NCI-H2227 (cell line): Measurements from ENCODE around the gene ARID1B.

ENCODE experiments used
- DNase-seq: peaks from one replicate; lab custom pipeline; 2025; ENCODE audit not compliant: unreplicated experiment; lab: John Stamatoyannopoulos, UW

The ARID1B gene

DNA sequence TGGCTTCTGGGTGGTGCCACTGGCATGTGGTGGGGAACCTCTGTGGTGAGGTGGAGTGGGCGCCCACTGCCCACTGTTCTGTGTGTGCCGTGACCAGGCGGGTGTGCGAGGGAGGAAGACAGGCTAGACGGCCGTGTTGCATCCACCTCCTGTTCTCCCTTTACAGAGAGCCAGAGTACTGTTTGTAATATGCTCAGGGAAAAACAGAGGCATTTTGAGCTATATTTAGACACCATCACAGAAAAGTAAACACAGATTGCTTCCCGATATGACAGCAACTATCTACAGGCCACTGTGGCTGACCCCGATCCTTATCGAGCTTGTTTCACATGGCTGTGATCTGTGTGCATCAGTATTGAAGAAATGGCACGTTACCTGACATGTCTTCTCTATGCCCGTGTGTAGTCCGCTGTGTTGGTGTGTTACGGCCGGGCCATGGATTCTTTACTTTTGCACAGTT lies 45.6 kb downstream of the ARID1B start:
- DNase-seq, result peak; percentile 51

DNA sequence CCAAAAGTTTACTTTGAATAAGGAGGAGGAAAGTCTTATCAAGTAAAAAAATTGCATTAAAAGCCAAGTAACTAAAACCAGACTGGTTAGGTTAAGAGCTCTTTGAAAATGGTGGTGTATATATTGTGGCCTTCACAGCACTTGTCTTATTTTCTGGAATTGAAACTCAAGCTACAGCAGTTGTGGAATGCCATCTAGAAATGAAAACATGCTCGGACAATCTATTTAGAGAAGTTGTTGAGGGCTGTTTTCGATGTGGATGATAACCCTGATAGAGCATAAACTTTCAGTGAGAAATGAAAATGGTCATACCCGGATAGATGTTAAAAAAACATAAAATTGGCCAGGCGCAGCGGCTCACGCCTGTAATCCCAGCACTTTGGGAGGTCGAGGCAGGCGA lies 47.0 kb downstream of the ARID1B start:
- no peak for DNase-seq

DNA sequence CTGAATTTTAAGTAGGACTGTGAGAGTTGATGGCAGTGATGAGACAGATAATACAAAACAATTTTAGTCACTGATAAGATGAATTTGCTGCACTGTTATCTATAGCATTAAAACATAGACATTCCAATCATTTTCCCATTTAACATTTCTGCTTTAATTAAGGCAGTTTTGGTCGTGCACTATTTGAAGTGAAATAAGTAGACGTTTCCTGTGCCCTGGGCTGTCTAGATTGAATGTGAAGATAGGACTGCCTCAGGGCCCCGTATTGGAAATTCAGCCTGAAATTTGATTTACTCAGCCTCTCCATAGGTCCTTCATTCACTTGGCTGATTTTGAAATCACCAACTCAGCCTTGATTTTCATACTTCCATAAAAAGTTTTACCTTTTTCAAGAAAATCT lies 48.3 kb downstream of the ARID1B start:
- no peak for DNase-seq

DNA sequence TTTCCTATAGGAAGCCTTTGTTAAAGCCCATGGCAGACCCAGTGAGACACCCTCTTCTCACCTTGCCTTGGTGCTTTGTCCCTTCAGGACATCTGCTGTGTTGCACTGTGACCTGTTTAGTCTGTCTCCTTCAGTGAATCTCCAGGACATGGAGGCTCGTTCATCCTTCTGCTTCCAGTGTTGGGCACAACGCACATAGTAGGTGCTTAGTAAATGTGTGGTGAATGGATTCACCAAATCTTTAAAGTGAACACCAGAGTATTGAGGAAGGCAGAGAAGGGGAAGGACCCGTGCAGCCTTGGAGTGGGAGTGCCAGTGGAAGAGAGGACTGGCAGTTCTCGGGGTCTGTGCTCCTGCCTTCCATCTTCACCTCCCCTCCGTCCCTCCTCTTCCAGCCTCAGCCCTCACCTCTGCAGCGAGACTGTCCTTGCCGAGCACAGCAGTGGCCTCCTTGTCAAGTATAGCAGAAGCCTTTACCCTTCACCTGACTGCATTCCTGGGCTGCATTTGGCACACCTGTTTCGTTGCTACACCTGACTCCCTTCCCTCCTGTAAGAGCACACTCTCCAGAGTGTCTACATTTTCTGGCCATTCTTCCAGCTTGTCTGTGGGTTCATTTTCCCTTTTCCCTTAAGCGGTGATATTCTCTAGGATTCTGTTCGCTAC lies 49.2 kb downstream of the ARID1B start:
- no peak for DNase-seq

DNA sequence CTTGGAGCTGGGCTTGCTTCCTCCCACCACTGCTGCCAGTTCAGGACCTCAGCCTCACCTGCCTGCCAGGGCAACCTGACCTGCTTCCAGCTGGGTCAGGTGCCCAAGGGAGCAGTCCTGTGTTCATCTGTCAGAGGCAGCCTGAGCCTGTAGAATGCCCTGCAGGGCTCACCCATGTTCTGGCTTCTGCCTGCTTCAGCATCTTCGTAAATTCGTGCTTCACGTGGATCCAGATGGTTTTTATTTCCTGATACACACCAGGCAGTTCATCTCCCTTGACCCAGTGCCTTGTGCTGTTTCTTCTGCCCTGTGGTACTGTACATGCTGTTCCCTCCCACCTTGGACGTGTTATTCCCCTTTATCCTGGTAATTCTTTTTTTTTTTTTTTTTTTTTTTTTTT lies 50.2 kb downstream of the ARID1B start:
- no peak for DNase-seq

DNA sequence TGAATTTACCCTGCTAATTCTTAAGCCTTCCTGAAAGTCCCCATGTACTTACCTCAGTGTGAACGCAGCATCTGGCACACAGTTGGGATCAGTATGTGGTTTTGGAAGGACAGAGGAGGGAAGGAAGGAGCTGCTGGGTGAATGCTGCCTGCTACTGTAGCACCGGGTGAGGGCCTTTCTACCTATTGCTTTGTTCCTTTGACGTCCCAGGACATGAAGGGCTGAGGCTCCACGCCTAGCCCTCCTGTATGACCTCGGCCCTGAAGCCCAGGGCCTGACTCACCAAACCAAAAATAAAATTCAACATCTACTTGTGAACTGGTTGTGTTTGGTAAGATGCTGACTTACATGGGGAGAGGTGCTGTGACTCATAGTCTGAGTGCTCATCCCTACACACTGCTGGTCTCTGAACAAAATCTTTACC lies 51.1 kb downstream of the ARID1B start:
- no peak for DNase-seq

DNA sequence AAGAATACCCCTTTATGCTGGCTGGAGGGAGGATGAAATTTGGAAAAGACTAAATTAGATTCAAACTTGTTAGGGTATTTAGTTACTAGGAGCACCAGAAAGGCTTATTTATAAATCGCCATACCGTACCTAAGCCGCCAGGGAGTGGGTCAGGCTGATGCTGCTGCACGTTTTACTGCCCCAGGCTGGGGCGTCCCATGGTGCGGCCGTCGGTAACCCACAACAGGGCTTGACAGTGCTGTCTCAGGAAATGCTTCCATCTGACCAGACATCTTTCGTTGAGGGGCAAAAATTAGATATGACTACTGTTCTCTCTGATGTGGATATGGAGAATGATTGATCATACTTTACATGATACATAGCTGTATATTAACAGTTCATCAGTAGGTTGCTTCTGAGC lies 52.9 kb downstream of the ARID1B start:
- DNase-seq, result no peak

DNA sequence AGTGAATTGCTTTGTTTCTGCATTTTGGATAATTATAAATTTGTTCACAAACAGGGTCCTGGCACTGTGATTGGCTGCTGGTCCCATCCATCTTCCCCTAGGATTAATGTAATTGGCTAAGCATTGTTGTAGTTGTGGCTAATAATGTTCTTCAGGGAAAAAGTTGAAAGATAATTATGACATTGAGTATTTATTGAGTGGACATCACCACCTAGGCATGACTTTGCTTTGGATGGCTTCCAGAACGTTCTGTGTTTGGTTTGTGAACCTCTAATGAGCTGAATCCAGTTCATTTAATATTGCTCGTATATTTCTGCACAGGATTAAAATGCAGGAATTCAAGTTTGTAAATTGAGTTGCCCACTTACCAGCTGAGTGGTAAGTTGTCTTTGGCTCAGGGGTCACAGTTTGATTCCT lies 55.1 kb downstream of the ARID1B start:
- peak; percentile 13 for DNase-seq

DNA sequence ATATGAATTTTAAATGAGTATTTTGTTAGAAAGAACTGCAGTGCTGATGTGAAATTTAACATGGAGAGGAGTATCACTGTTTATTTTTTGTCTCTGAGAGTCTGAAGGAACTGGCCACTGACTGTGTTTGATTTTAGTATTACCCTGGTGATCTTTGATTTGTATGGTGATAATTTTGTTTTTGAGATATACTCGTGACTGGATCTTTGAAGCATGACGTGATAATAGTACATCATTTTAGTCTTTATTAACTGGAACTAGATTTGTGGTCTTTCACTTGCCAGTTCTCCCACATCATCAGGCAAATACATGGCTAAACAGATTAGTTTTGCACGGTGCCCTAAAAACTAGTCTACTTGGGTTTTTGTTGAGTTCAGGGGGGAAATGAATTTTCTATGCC lies 55.5 kb downstream of the ARID1B start:
- DNase-seq, result no peak

DNA sequence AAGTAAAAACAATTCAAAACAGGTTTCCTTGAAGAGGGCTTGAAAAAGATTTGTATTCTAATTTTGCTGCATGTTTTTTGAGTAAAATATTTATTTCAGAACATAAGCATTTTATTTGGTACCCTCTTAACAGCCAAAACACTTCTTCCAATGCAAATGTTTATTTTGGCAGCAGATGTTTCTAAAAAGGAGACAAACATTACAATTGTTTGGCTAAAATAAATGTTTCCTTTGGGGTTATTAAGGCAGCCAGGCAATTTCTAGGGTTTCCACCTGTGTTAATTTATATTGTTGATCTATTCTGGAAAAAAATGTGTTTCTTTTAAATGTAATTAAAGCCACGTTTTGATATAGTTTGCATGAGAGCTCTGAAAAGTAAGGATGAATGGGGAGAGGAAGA lies 56.6 kb downstream of the ARID1B start:
- no peak for DNase-seq

DNA sequence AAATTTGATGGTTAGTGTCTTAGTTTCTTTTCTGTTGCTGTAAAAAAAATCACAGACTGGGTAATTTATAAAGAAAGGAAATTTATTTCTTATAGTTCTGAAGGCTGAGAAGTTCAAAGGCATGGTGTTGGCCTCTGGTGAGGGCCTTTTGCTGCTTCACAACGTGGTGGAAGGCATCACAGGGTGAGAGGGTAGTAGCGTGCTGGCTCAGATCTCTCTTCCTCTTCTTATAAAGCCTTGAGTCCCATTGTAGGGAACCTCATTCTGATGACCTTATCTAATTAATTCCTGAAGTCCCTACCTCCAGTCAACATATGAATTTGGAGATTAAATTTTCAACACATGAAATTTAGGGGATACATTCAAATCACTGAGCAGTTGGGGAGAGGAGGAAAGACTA lies 62.0 kb downstream of the ARID1B start:
- DNase-seq, result no peak

DNA sequence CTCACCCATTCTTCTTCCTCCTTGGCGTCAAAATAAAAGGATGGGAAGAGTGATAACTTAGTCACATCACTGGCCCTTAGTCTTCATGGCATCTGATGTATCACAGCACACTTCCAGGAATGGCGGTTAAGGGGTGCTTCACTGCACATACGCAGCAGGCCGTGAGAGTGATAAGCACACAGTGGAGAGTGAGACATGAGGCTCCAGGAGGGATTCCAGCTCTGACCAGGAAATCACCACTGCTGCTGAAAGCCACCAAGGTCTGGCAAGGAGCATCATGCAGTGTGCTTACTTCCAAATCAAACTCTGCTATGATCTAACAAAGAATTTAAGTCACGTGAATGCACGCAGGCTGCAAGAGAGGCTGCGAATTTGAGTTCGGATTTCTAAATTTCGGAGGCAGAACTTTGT lies 62.4 kb downstream of the ARID1B start:
- DNase-seq, result no peak

DNA sequence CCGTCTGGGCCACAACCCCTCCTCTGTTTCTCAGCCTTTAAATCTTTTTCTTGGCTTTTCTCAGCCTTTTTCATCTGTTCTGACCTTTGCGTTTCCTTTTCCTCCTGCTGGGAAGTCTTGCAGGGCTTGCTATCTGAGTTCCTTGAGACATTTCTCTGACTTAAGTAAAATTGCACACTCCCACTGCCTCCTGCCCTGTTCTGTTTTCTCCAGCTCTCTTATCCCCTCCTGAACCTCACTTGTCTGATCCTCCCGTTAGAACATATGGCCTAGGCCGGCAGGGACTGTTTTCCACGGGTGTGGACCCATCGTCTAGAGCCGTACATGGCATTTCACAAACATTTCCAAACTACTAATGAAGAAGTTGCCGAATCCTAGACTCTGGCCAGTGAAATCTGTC lies 63.0 kb downstream of the ARID1B start:
- no peak for DNase-seq

DNA sequence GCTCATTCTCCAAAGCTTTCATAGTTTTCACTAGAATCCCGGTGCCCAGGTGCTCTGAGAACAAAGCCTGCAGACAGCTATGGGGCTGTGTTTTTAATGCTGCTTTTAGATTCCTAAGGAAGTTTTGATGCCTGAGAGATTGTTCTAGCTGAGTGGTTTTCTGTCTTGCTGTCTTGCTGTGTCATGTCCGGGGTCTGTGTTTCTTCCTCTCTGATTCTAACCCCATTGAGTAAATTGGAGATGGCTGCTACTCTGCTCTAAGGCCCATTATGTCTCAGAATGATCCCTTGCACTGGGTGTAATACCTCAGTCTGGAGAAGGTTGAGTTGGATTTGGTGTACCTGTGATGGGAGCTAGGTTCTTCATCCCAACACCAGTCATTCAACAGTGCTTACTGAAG lies 63.4 kb downstream of the ARID1B start:
- DNase-seq, result no peak

DNA sequence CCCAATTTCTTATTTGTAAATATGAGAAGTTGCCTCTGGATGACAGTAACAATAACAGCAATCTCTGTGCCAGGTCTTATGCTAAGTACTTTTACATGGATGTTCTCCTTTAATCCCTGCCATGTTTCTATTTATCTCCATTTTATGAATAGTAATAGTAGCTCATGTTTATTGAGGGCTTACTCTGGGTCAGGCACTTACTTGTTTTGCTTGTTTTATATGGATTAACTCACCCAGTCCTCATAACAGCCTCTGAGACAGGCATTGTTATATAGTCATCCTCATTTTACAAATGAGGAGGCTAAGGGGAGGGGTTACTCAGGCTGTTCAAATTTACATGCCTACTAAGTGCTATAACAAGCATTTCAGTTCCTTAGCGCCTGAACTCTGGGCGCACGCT lies 64.3 kb downstream of the ARID1B start:
- DNase-seq, result no peak

DNA sequence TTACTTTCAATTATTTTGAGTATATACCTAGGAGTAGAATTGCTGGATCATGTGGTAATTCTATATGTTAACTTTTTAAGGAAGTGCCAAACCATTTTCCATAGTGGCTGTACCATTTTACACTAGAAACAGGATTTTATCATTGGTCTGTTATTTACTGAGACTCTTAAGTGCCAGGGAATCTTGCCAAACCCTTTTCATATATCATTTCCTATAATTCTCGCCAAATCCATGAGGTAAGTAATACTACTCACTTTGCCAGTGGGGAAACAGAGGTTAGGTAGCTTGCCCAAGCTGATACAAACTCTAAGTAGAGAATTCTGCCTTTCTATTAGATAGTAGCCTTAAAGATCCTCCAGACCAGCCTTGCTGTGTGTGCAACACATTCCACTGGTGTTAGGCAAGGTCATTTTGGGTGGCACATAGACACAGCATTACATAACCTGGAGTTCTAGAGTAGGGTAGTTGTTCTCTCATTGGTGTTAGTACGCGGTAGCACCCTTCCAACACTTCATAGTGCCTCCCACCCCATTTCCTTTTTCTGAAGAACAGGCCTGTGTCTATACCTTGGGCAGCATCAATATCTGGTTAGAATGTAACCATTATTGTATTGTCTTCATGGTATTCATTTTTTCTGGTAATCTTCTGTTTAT lies 65.5 kb downstream of the ARID1B start:
- no peak for DNase-seq

DNA sequence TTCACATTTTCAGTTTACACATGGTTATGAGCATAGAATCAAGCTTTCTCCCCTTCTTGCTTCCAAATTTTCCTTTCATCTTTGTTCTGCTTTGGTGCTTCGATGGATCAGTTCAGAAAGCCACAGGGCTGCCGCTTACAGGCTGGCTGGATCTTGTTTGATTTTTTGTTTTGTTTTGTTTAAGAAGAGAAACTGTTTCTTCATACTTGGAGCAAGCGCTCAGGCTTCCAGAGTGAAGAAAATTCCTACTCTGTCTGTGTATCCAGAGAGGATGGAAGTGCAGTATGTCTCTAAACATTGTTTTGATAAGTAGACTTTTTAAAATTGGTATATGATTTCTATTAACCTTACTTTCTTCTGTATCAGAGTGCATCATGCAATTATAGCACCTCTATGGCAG lies 66.9 kb downstream of the ARID1B start:
- DNase-seq, result no peak

DNA sequence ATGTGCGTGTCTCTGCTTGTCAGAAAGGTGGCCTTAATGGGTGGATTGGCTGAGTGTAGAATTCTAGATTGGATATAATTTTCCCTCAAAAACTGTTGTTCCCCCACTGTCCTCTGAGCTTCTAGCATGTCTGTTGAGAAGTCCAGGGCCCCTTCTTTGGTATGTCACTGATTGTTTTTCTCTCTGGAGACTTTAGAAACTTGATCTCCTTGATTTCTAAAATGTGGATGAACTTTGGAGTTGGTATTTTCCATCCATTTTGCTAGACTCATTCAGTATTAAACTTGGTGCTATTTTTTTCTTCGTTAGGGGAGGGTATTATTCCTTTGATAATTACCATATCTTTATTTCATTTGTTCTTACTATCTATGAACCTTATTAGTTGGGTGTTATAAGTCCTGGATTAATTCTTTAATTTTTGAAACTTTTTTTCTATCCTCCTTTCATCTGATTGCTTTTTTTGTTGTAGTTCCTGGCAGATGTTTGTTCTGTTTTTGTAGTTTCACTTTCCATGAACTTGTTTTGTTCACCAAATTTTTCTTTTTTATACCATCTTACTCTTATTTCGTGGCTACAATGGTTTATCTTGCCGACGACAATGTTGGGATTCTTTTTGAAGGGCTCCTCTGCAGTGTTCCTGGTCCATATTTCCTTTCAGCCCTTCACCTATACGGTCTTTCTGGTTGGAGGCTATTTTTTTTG lies 68.4 kb downstream of the ARID1B start:
- no peak for DNase-seq

DNA sequence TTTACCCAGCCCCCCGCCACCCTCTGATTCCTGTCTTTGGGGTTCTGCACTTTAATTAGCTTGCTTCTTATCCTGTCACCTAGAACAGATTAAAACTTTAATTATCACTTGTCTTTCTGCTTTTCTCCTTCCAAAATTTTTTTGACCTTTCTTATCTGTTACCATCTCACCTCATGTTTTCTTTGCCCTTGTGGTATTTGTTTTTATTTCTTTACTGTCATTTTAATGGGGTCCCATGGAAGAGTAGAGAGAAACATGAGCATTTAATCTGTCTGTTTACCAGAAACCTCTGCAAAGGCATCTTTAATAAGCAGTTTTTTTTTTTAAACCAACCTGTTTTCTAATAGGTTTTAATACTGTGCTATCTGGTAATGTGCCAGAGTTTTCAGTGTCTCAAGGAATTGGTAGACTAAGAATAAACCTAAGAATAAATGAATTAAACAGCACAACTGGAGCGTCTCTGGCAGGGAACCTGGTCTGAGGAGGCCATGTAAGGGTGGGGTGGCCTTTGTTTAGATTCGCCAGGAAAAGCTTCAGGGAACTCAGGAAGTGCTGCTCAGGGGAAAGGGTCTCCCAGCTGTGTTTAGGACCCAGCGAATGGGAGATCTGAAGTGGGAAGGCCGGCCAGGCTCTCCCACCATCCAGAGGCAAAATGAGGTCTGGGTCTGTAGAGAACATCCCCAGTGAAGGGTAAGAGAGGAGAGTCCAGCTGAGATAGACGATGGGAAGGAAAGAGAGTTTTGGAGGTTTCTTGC lies 69.8 kb downstream of the ARID1B start:
- no peak for DNase-seq

DNA sequence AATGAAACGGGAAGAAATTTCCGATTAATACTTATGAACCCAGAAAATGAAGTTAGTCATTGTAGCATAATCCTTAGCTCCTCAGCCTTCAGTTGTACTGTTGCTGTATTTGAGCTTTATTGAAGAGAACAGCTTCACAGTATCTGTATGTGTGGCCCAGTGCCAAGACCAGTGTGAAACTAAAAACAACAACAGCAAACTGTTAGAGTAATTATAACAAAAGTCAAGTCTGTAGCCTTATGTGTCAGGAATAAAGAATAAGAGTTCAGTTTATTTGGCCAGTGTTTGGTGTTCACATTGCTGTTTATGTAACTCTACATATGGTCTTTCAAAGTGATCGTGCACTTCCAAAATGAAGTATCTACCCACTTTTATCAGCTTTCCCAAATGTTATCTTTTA lies 70.9 kb downstream of the ARID1B start:
- DNase-seq, result no peak

DNA sequence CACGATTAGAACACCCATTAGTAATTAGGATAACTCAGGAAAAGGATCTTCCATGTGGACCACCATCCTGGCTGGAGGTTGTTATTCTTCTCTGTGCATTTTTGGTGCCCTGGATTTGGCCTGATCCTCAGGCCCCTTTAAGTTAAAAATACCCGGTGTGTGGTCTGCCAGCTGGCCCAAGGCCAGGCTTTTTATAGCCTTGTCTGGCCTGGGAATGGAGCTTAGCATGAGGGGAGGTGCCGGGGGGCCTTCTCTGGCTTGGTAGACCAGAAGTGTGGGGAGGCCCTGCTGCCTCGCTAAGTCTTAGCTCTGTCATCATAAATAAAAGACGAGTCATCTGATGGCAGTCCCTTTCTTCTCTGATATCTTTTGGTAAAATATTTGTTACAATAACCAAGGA lies 71.4 kb downstream of the ARID1B start:
- peak; percentile 21 for DNase-seq

DNA sequence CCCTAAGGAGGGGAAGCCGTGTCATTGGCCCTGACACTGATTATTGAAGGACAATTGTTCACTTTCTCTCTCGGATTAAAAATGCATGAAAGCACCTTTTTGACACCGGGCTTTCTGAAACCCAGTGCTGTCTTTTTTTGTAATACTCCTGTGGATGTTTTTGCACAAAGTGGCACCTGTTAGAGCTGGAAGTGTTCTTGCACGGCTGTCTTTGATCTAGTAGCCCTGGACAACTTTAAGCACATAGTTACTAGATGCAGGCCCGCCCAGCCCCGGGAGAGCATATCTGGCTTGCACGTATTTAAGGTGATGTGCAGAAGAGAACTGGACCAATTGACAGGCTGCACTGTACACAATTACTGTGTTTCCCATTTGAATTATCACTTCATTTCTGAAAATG lies 72.6 kb downstream of the ARID1B start:
- DNase-seq, result no peak
